B cell (primary cell): ENCODE data around the gene BMP8A.
"Not testable (repeated sequence)": the region's sequence is repeated elsewhere in the genome, so short reads cannot be mapped to it uniquely, and the experiment has no call there.

Source experiments
- CTCF ChIP-seq: fragments of 200-600 bp; IDR thresholded peaks from one replicate; pipeline ENCODE4 v1.8.0; 2022; ENCODE audit warnings: antibody characterized with exemption, mild to moderate bottlenecking
- EZH2 ChIP-seq: IDR thresholded peaks from 2 replicates; pipeline ENCODE4 v1.6.1; 2012; ENCODE audit warnings: borderline replicate concordance, low read depth, mild to moderate bottlenecking, moderate library complexity, low read length; ENCODE audit not compliant: insufficient read depth, poor library complexity, severe bottlenecking

GRCh38 chr1:39493043-39493810 is 1.8 kb downstream of the BMP8A start:
- not testable (repeated sequence) for TF ChIP-seq CTCF, EZH2
